ENCODE data around the gene FRRS1L.

The FRRS1L gene

DNA sequence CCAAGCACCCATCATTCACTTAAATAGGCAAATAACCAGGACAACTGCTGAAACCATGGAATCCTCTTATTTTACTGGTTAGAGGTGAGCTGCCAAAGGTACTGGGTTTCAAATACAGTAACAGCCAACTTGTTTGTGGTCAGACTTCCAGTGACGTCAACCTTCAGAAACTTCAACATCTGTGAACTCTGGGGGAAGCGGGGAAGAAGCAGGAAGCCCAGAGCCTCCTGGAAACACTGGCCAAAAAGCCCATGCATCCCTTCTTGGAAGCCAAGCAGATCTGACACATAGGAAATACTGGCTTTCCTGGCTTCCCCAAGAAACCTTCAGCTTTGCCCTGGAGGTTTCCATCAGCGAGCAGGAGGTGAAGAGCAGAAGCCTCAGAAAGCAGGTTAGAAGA lies 4.9 kb upstream of the FRRS1L start:
- Histone ChIP-seq H3K27me3 (ENCODE audit: control insufficient read depth, insufficient read depth, low read length) (peaks cover 22% of the 10 kb centered on the region), H3K4me3 (ENCODE audit: low read length) (no peak overlapping the region), H3K36me3 (ENCODE audit: insufficient read depth, low read length) (no peaks in the 10 kb centered on the region), H3K4me1 (ENCODE audit: control insufficient read depth, insufficient read depth, low read length) (no peaks in the 10 kb centered on the region), H3K9me3 (replicated peaks; ENCODE audit: low read length) (no peaks in the 10 kb centered on the region), H3K4me2 (ENCODE audit: low read length) (no peak overlapping the region), H3K9ac (ENCODE audit: low read depth, low read length) (no peak overlapping the region)

DNA sequence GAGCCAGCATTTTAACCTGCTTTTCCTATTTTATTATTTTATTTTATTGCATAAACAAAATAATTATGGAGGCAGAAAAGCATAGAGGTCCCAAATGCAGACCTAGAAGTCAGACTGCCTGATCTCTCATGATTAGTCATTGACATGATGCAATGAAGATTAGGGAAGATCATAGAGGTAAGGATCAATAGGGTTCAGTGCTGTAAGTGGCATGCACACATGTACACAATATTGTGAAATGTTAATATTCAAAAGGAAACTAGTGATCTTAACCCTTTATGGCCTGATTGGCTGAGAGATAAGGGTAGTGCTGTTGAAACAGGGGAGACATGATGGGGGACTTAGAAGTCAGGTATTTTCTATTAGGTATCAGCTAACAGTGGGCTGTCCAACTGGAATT lies 1.1 kb upstream of the FRRS1L start:
- no peaks in the 10 kb centered on the region for H3K4me1 ChIP-seq (ENCODE audit: control insufficient read depth, insufficient read depth, low read length)
- H3K4me3 ChIP-seq (ENCODE audit: low read length): no peak overlapping the region
- no peak overlapping the region for H3K9ac ChIP-seq (ENCODE audit: low read depth, low read length)
- H3K36me3 ChIP-seq (ENCODE audit: insufficient read depth, low read length): no peaks in the 10 kb centered on the region
- H3K4me2 ChIP-seq (ENCODE audit: low read length): no peak overlapping the region
- H3K9me3 ChIP-seq (replicated peaks; ENCODE audit: low read length): no peaks in the 10 kb centered on the region
- H3K27me3 ChIP-seq (ENCODE audit: control insufficient read depth, insufficient read depth, low read length): peaks cover 48% of the 10 kb centered on the region

DNA sequence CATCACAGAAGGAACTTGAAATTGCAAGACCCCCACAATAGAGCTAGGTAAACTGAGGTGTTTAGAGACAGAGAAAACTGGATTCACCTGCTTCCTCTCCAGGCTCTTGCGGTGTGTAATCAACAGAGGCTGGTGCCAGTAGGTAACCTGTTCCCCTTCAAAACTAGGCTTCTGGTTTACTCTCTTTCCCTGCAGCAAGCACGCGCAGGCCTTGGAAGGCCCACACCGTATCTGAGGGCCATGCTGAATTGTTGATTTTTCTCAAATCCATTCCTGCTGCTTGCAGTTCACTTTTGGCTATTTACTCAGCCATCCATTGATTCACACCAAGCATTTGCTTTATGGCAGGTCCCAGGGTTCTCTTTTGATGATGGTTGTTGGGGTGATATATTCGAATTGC lies 667 bp upstream of the FRRS1L start:
- peaks cover 53% of the 10 kb centered on the region for H3K27me3 ChIP-seq (ENCODE audit: control insufficient read depth, insufficient read depth, low read length)

DNA sequence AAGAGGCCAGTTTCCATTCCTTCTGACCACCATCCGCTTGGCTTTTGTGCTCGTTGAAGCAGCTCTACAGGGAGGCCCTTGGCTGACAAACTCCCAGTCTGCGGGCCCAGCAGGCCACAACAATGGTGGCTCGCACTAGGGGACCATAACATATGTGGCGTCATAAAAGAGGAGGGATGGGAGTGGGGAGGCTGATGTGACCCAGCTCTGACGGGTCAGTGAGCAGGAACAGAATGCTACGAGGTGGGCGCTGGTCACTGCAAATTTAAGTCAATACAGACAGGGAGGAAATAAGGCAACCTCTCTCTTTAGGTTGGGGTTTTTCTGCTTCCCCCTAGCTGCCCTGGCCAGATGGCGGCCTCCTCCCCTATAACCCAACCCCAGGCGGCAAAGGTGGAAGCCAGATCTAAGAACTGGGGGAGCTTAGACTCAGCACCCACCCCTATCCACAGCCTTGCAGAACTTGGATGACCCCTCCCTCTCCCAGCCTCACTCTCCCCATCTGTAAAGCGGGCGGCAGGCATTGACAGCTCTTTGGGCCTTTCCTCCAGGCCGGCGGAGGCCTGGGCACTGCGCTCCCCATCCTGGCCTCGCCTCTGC lies 778 bp downstream of the FRRS1L start:
- no peak overlapping the region for H3K4me2 ChIP-seq (ENCODE audit: low read length)
- H3K27me3 ChIP-seq (ENCODE audit: control insufficient read depth, insufficient read depth, low read length): peaks cover 54% of the 10 kb centered on the region
- H3K9me3 ChIP-seq (replicated peaks; ENCODE audit: low read length): no peaks in the 10 kb centered on the region
- H3K4me3 ChIP-seq (ENCODE audit: low read length): no peak overlapping the region
- H3K9ac ChIP-seq (ENCODE audit: low read depth, low read length): no peak overlapping the region
- H3K4me1 ChIP-seq (ENCODE audit: control insufficient read depth, insufficient read depth, low read length): no peaks in the 10 kb centered on the region
- H3K36me3 ChIP-seq (ENCODE audit: insufficient read depth, low read length): no peaks in the 10 kb centered on the region

More for the DNA sequence above, 667 bp upstream of the FRRS1L start:
- H3K9me3 ChIP-seq (replicated peaks; ENCODE audit: low read length): no peaks in the 10 kb centered on the region
- H3K36me3 ChIP-seq (ENCODE audit: insufficient read depth, low read length): no peaks in the 10 kb centered on the region
- H3K4me1 ChIP-seq (ENCODE audit: control insufficient read depth, insufficient read depth, low read length): no peaks in the 10 kb centered on the region
- no peak overlapping the region for H3K4me2 ChIP-seq (ENCODE audit: low read length)
- H3K9ac ChIP-seq (ENCODE audit: low read depth, low read length): no peak overlapping the region
- no peak overlapping the region for H3K4me3 ChIP-seq (ENCODE audit: low read length)

DNA sequence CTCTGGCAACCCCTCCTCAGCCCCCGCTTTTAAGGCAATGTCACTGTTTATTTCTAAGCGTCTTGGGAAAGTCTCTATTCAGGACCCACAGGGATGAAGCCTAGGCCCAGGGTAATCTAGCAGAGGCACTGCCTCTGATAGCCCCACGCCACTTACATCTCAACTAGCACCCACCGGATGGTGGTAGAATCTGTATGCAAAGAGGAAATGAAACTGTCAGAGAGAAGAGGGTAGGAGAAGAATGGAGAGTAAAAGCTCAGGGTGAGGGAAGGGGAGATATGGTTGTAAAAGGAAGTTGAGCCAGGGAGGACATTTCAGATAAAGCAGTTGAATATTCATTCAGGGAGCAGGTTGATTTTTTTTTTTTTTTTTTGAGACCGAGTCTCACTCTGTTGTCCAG lies 3.0 kb downstream of the FRRS1L start:
- peaks cover 52% of the 10 kb centered on the region for H3K27me3 ChIP-seq (ENCODE audit: control insufficient read depth, insufficient read depth, low read length)

DNA sequence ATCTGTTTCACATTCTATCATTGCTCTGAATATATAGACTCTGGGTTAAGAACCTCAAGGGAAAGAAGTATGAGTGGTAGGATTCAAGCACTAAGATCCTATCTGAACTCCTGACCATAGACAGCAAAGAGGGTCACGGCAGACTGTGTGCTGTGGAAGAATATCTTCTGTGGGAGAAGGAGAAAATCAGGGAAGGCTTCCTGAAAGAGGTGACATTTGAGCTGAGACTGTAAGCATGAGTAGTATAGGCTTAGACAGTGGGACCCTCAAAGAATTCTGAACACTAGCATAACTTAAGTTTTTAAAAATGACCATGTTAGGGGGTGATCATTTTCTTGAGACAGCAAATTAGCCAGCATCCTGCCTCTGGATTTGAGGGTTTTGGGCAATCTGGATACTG lies 3.9 kb downstream of the FRRS1L start:
- Histone ChIP-seq H3K27me3 (ENCODE audit: control insufficient read depth, insufficient read depth, low read length) (peaks cover 54% of the 10 kb centered on the region), H3K4me2 (ENCODE audit: low read length) (no peak overlapping the region), H3K9ac (ENCODE audit: low read depth, low read length) (no peak overlapping the region)

More for the DNA sequence above, 3.0 kb downstream of the FRRS1L start:
- Histone ChIP-seq H3K9me3 (replicated peaks; ENCODE audit: low read length) (no peaks in the 10 kb centered on the region), H3K4me2 (ENCODE audit: low read length) (no peak overlapping the region), H3K36me3 (ENCODE audit: insufficient read depth, low read length) (no peaks in the 10 kb centered on the region), H3K4me3 (ENCODE audit: low read length) (no peak overlapping the region), H3K4me1 (ENCODE audit: control insufficient read depth, insufficient read depth, low read length) (no peaks in the 10 kb centered on the region), H3K9ac (ENCODE audit: low read depth, low read length) (no peak overlapping the region)

DNA sequence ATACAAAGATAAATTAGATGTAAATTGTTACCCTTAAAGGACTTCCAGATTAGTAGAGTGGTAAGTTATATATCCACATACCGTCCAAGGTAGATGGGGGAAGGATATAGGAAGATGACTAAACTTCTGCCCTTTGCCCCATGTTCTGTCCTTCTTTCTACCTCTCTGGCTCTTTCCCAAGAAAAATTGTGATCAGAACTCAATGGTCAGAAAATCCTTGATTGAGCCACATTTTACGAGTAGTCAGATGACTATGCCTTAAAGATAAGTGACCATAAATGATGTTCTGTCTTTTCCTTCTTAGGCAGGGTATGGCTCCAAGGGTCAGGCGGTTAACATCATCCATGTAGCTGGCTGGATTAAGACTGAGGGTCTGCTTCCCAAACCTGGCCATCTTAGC lies 4.4 kb downstream of the FRRS1L start:
- H3K27me3 ChIP-seq (ENCODE audit: control insufficient read depth, insufficient read depth, low read length): peaks cover 53% of the 10 kb centered on the region
- H3K4me3 ChIP-seq (ENCODE audit: low read length): no peak overlapping the region
- H3K4me2 ChIP-seq (ENCODE audit: low read length): no peak overlapping the region
- no peak overlapping the region for H3K9ac ChIP-seq (ENCODE audit: low read depth, low read length)
- H3K4me1 ChIP-seq (ENCODE audit: control insufficient read depth, insufficient read depth, low read length): no peaks in the 10 kb centered on the region
- no peaks in the 10 kb centered on the region for H3K9me3 ChIP-seq (replicated peaks; ENCODE audit: low read length)
- no peaks in the 10 kb centered on the region for H3K36me3 ChIP-seq (ENCODE audit: insufficient read depth, low read length)

More for the DNA sequence above, 3.9 kb downstream of the FRRS1L start:
- Histone ChIP-seq H3K36me3 (ENCODE audit: insufficient read depth, low read length) (no peaks in the 10 kb centered on the region), H3K9me3 (replicated peaks; ENCODE audit: low read length) (no peaks in the 10 kb centered on the region), H3K4me3 (ENCODE audit: low read length) (no peak overlapping the region), H3K4me1 (ENCODE audit: control insufficient read depth, insufficient read depth, low read length) (no peaks in the 10 kb centered on the region)

DNA sequence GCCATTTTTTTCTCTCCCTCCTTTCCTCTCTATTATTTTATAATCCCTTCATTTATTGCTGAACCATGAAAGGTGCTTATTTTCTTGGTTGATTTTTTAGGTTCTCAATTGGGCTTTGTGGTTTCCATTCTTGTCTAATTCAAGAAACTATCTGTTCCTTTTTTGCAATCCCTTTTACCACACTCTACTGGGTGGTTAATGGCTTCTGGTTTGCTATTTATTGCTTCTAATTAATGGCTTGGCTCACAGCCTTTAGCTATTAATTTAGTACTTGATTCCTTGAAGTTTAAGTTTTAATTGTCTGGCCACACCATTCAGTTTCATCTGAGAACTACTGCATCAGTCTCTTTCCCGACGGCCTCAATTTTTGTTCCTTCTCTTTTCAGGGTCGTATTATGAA lies 5.6 kb downstream of the FRRS1L start:
- no peak overlapping the region for H3K9ac ChIP-seq (ENCODE audit: low read depth, low read length)
- H3K4me2 ChIP-seq (ENCODE audit: low read length): no peak overlapping the region
- no peak overlapping the region for H3K4me3 ChIP-seq (ENCODE audit: low read length)
- H3K9me3 ChIP-seq (replicated peaks; ENCODE audit: low read length): no peaks in the 10 kb centered on the region
- H3K4me1 ChIP-seq (ENCODE audit: control insufficient read depth, insufficient read depth, low read length): no peaks in the 10 kb centered on the region
- H3K36me3 ChIP-seq (ENCODE audit: insufficient read depth, low read length): no peaks in the 10 kb centered on the region
- H3K27me3 ChIP-seq (ENCODE audit: control insufficient read depth, insufficient read depth, low read length): peaks cover 46% of the 10 kb centered on the region

DNA sequence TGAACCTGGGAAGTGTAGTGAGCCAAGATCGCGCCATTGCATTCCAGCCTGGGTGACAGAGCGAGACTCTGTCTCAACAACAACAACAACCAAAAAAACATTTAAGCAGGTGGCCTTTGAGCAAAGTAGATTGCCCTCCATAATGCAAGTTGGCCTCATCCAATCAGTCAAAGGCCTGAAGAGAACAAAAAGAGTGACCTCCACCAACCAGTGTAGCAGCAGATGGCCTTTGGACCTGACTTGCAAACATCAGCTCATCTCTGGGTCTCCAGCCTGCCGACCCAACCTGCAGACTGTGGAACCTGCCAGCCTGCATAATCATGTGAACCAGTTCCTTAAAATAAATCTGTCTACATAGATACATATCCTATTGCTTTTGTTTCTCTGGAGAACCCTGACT lies 7.5 kb downstream of the FRRS1L start:
- Histone ChIP-seq H3K4me3 (ENCODE audit: low read length) (no peak overlapping the region), H3K36me3 (ENCODE audit: insufficient read depth, low read length) (no peaks in the 10 kb centered on the region), H3K9ac (ENCODE audit: low read depth, low read length) (no peak overlapping the region), H3K27me3 (ENCODE audit: control insufficient read depth, insufficient read depth, low read length) (peaks cover 37% of the 10 kb centered on the region), H3K4me1 (ENCODE audit: control insufficient read depth, insufficient read depth, low read length) (no peaks in the 10 kb centered on the region), H3K4me2 (ENCODE audit: low read length) (no peak overlapping the region), H3K9me3 (replicated peaks; ENCODE audit: low read length) (no peaks in the 10 kb centered on the region)

DNA sequence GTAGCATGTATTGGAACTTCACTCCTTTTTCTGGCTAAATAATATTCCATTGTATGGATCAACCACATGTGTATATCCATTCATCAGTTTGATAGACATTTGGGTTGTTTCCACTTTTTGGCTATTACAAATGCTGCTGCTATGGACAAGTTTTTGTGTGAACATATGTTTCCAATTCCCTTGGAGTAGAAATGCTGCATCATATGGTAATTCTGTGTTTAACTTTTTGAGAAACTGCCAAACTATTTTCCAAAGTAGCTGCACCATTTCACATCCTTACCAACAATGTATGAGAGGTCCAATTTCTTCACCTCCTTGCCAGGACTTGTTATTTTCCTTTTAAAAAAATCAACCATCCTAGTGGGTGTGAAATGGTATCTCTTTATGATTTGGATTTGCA lies 8.4 kb downstream of the FRRS1L start:
- H3K27me3 ChIP-seq (ENCODE audit: control insufficient read depth, insufficient read depth, low read length): peaks cover 33% of the 10 kb centered on the region

DNA sequence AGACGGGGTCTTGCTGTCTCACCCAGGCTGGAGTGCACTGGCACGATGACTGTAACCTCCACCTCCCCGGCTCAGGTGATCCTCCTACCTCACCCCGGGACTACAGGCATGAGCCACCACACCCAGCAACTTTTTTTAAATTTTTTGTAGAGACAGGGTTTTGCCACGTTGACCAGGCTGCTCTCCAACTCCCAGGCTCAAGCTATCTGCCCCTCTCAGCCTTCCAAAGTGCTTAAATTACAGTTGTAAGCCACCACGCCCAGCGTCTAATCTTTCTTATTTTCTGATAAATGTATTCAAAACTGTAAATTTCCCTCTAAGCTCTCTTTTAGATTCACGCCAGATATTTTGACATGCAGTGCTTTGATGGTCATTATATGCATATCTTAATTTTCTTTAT lies 10.3 kb downstream of the FRRS1L start:
- Histone ChIP-seq H3K4me2 (ENCODE audit: low read length) (no peak overlapping the region), H3K4me3 (ENCODE audit: low read length) (no peak overlapping the region), H3K4me1 (ENCODE audit: control insufficient read depth, insufficient read depth, low read length) (no peaks in the 10 kb centered on the region), H3K9me3 (replicated peaks; ENCODE audit: low read length) (no peaks in the 10 kb centered on the region), H3K9ac (ENCODE audit: low read depth, low read length) (no peak overlapping the region), H3K36me3 (ENCODE audit: insufficient read depth, low read length) (no peaks in the 10 kb centered on the region), H3K27me3 (ENCODE audit: control insufficient read depth, insufficient read depth, low read length) (peaks cover 18% of the 10 kb centered on the region)

More for the DNA sequence above, 8.4 kb downstream of the FRRS1L start:
- Histone ChIP-seq H3K36me3 (ENCODE audit: insufficient read depth, low read length) (no peaks in the 10 kb centered on the region), H3K4me1 (ENCODE audit: control insufficient read depth, insufficient read depth, low read length) (no peaks in the 10 kb centered on the region), H3K4me2 (ENCODE audit: low read length) (no peak overlapping the region), H3K9me3 (replicated peaks; ENCODE audit: low read length) (no peaks in the 10 kb centered on the region), H3K9ac (ENCODE audit: low read depth, low read length) (no peak overlapping the region), H3K4me3 (ENCODE audit: low read length) (no peak overlapping the region)

DNA sequence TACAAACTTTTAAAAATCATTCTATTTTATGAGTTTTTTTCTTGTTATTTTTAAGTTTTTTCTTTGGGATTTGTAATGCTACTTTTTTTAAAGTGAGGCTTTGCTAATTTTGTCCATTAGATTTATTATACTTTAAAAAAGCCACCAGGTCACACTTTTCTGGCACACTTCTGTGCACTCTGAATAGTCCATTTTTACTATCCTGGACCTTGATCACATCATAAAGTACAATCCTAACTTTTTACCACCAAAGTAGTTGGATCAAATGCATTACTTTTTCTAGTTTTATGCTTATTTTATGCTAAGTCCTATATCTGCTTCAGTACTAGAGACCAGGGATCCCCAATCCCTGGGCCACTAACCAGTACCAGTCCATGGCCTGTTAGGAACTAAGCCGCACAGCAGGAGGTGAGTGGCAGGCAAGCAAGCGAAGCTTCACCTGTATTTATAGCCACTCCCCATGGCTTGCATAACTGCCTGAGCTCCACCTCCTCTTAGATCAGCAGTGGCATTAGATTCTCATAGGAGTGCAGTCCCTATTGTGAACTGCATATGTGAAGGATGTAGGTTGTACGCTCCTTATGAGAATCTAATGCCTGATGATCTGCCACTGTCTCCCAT lies 16.0 kb downstream of the FRRS1L start:
- Histone ChIP-seq H3K4me3 (ENCODE audit: low read length) (no peak overlapping the region), H3K36me3 (ENCODE audit: insufficient read depth, low read length) (no peaks in the 10 kb centered on the region), H3K27me3 (ENCODE audit: control insufficient read depth, insufficient read depth, low read length) (peaks cover 27% of the 10 kb centered on the region), H3K9me3 (replicated peaks; ENCODE audit: low read length) (no peaks in the 10 kb centered on the region), H3K9ac (ENCODE audit: low read depth, low read length) (no peak overlapping the region), H3K4me1 (ENCODE audit: control insufficient read depth, insufficient read depth, low read length) (no peaks in the 10 kb centered on the region), H3K4me2 (ENCODE audit: low read length) (no peak overlapping the region)

Data from skeletal muscle satellite cell (primary cell).